PFSK-1 (cell line): Measurements from ENCODE around the gene SLC9C1.

Experiments used
- SIN3A ChIP-seq: IDR thresholded peaks from 2 replicates; pipeline ENCODE4 v1.6.1; 2012; ENCODE audit warnings: mild to moderate bottlenecking, low read length, moderate library complexity, borderline replicate concordance; ENCODE audit not compliant: insufficient read depth
- TF ChIP-seq, protein P1 (sequence below), 2 experiments: IDR thresholded peaks; 2 replicates each; pipeline versions ENCODE4 v1.6.1 to v1.8.0; 2011 to 2012; ENCODE audit warnings: low read depth in 2 of 2, low read length in 2 of 2, control low read depth in 1 of 2, inconsistent platforms in 1 of 2, mild to moderate bottlenecking in 1 of 2, moderate library complexity in 1 of 2; ENCODE audit not compliant: insufficient read depth in 1 of 2

DNA sequence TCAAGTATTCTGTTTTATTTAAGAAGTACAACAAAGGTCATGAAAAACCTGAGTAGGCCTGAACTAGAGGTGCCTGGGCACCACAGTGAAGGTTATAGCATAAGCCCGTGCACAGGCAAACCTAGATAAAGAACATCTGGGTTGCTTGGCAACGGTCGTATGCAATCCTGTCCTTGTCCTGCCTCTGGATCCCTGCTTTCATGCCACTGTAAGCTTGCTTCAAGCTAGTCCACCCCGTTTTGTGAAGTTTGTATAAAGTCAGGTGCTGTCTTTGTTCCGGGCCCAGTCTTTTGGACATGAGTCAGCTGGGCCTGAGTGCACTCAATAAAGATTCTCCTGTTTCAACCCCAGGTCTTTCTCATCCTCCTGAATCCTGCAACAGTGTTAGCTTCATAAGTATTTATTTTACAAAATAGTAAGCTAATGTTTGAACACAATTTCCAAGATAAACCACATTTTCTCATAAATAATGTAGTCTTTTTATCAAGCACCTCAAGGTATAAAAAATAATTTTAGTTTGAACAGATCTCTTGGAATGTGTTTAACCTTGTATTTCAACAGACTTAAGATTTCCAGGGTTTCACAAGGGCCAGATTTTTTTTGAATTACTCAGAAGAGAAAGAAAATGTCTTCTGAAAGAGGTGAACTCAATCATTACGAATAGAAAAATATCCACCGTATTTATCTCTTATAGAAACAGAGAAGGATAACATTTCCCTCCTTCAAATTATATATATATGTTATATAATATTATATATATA, 14.3 kb upstream of the SLC9C1 start:
- TF ChIP-seq SIN3A: no peak
- TF ChIP-seq, protein P1, sequence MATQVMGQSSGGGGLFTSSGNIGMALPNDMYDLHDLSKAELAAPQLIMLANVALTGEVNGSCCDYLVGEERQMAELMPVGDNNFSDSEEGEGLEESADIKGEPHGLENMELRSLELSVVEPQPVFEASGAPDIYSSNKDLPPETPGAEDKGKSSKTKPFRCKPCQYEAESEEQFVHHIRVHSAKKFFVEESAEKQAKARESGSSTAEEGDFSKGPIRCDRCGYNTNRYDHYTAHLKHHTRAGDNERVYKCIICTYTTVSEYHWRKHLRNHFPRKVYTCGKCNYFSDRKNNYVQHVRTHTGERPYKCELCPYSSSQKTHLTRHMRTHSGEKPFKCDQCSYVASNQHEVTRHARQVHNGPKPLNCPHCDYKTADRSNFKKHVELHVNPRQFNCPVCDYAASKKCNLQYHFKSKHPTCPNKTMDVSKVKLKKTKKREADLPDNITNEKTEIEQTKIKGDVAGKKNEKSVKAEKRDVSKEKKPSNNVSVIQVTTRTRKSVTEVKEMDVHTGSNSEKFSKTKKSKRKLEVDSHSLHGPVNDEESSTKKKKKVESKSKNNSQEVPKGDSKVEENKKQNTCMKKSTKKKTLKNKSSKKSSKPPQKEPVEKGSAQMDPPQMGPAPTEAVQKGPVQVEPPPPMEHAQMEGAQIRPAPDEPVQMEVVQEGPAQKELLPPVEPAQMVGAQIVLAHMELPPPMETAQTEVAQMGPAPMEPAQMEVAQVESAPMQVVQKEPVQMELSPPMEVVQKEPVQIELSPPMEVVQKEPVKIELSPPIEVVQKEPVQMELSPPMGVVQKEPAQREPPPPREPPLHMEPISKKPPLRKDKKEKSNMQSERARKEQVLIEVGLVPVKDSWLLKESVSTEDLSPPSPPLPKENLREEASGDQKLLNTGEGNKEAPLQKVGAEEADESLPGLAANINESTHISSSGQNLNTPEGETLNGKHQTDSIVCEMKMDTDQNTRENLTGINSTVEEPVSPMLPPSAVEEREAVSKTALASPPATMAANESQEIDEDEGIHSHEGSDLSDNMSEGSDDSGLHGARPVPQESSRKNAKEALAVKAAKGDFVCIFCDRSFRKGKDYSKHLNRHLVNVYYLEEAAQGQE (IDR thresholded peaks at IDR 0.05; ENCODE audit: insufficient read depth in 1 of 2, low read depth in 2 of 2, low read length in 2 of 2): no peak
